ENCODE results near the gene YEATS4. TPM values are rescaled to one million over a fixed set of nuclear protein-coding genes. Genes with fewer than 3 reads are reported as not detected.

Gene YEATS4
- polyA plus RNA-seq, 3 donors: 6.6 to 20.9 (median 16.0) TPM

DNA sequence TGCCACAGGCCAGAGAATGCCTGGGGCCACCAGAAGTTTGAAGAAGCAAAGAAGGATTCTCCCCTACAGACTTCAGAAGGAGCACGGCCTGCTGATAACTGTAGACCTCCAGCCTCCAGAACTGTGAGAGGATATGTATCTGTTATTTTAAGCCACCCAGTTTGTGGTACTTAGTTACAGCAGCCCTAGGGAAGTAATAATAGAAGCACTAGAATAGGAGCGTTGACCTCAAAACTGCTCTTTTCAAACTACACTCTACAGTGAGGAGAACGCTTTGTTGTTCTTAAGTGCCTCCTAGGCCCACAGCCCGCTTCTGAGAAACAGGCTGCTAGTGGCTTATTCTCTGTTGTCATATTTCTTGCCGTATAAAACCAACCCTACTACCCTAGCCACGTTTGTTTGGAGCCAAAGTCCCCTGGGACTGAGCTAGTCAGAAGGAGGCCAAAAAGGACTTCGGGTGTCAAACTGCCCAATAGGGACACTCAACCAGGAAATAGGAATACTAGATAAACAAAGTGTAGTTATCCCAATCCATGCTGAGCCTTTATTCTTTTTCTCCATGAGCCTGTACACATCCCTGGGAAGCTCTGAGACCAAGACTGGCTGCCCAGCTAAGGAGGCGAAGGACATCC lies 72.2 kb downstream of the YEATS4 start:
- WGBS (ENCODE audit: insufficient coverage): no CpG with 5 or more reads among the region's 8 CpGs
- Histone ChIP-seq H3K27ac (ENCODE audit: low read depth in 1 of 2, low read length in 2 of 2) (no peak overlapping the region), H3K36me3 (replicated peaks in 1 of 2; ENCODE audit: control insufficient read depth in 1 of 2, insufficient read depth in 2 of 2, low read length in 2 of 2) (no peaks in the 10 kb centered on the region), H3K9ac (ENCODE audit: insufficient read depth, low read length, poor library complexity, severe bottlenecking) (no peak overlapping the region), H3K9me3 (replicated peaks in 1 of 2; ENCODE audit: control insufficient read depth in 1 of 2, insufficient read depth in 1 of 2, low read length in 2 of 2) (no peaks in the 10 kb centered on the region), H3K4me3 (replicated peaks in 1 of 3; ENCODE audit: low read depth in 2 of 3, low read length in 3 of 3) (no peak overlapping the region), H2AFZ (ENCODE audit: insufficient read depth, low read depth, low read length, poor library complexity, severe bottlenecking) (no peak overlapping the region), H3K4me2 (replicated peaks; ENCODE audit: extremely low read depth, low read length, poor library complexity, severe bottlenecking) (no peak overlapping the region), H3K27me3 (ENCODE audit: control insufficient read depth in 2 of 2, insufficient read depth in 2 of 2, low read length in 2 of 2) (no peaks in the 10 kb centered on the region), H4K20me1 (ENCODE audit: insufficient read depth, low read length) (no peaks in the 10 kb centered on the region), H3K4me1 (ENCODE audit: control insufficient read depth in 1 of 2, insufficient read depth in 2 of 2, low read length in 2 of 2) (no peaks in the 10 kb centered on the region), H3K79me2 (ENCODE audit: insufficient read depth, low read length) (no peaks in the 10 kb centered on the region)
- H3K27me3 Mint-ChIP-seq (ENCODE audit: low read depth in 3 of 3): peaks cover 0 to 4% (median 4%) of the 10 kb centered on the region in 3 donors
- intact Hi-C loops (cut with micrococcal nuclease): no loop called here
- peaks cover 0 to 3% (median 0%) of the 10 kb centered on the region in 7 donors for H3K9me3 Mint-ChIP-seq
- TF ChIP-seq, protein P1, sequence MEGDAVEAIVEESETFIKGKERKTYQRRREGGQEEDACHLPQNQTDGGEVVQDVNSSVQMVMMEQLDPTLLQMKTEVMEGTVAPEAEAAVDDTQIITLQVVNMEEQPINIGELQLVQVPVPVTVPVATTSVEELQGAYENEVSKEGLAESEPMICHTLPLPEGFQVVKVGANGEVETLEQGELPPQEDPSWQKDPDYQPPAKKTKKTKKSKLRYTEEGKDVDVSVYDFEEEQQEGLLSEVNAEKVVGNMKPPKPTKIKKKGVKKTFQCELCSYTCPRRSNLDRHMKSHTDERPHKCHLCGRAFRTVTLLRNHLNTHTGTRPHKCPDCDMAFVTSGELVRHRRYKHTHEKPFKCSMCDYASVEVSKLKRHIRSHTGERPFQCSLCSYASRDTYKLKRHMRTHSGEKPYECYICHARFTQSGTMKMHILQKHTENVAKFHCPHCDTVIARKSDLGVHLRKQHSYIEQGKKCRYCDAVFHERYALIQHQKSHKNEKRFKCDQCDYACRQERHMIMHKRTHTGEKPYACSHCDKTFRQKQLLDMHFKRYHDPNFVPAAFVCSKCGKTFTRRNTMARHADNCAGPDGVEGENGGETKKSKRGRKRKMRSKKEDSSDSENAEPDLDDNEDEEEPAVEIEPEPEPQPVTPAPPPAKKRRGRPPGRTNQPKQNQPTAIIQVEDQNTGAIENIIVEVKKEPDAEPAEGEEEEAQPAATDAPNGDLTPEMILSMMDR (IDR thresholded peaks at IDR 0.05): no peak
- no peaks in the 10 kb centered on the region for H3K36me3 Mint-ChIP-seq
- no peaks in the 10 kb centered on the region for H3K4me1 Mint-ChIP-seq
- H3K4me3 Mint-ChIP-seq: no peak overlapping the region
- H3K27ac Mint-ChIP-seq: no peak overlapping the region
- DNase-seq: no peak

DNA sequence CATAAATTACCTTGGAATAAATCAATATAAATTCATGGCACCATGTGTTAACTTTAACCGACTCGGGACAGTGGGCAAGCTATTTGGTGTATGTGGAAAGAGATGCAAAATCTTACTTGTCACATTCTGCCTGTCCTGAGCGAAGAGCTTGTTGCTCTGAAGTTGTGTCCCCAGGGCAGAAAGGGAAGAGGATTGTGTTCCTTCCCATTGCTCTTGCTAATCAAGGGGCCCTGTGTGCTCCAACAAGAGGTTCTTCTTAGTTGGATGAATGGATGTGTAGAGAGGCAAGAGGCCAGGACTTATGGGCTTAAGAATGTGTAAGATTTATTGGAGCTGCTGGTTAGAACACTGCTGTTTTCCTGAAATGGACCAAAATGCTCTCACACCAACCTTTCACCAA lies 74.1 kb downstream of the YEATS4 start:
- Histone ChIP-seq H3K4me1 (ENCODE audit: control insufficient read depth in 1 of 2, insufficient read depth in 2 of 2, low read length in 2 of 2) (no peaks in the 10 kb centered on the region), H3K4me2 (replicated peaks; ENCODE audit: extremely low read depth, low read length, poor library complexity, severe bottlenecking) (no peak overlapping the region), H3K27ac (ENCODE audit: low read depth in 1 of 2, low read length in 2 of 2) (no peak overlapping the region), H4K20me1 (ENCODE audit: insufficient read depth, low read length) (no peaks in the 10 kb centered on the region), H3K27me3 (ENCODE audit: control insufficient read depth in 2 of 2, insufficient read depth in 2 of 2, low read length in 2 of 2) (no peaks in the 10 kb centered on the region), H3K36me3 (replicated peaks in 1 of 2; ENCODE audit: control insufficient read depth in 1 of 2, insufficient read depth in 2 of 2, low read length in 2 of 2) (no peaks in the 10 kb centered on the region), H2AFZ (ENCODE audit: insufficient read depth, low read depth, low read length, poor library complexity, severe bottlenecking) (no peak overlapping the region), H3K9me3 (replicated peaks in 1 of 2; ENCODE audit: control insufficient read depth in 1 of 2, insufficient read depth in 1 of 2, low read length in 2 of 2) (no peaks in the 10 kb centered on the region), H3K79me2 (ENCODE audit: insufficient read depth, low read length) (no peaks in the 10 kb centered on the region), H3K9ac (ENCODE audit: insufficient read depth, low read length, poor library complexity, severe bottlenecking) (no peak overlapping the region), H3K4me3 (replicated peaks in 1 of 3; ENCODE audit: low read depth in 2 of 3, low read length in 3 of 3) (no peak overlapping the region)
- H3K4me3 Mint-ChIP-seq: no peak overlapping the region
- DNase-seq: no peak
- no peaks in the 10 kb centered on the region for H3K4me1 Mint-ChIP-seq
- intact Hi-C loops (cut with micrococcal nuclease): no loop called here
- WGBS (ENCODE audit: insufficient coverage): no CpG with 5 or more reads among the region's 3 CpGs
- no peaks in the 10 kb centered on the region for H3K9me3 Mint-ChIP-seq
- no peaks in the 10 kb centered on the region for H3K36me3 Mint-ChIP-seq
- peaks cover 0 to 4% (median 3%) of the 10 kb centered on the region in 3 donors for H3K27me3 Mint-ChIP-seq (ENCODE audit: low read depth in 3 of 3)
- H3K27ac Mint-ChIP-seq: no peak overlapping the region
- TF ChIP-seq, protein P1 (IDR thresholded peaks at IDR 0.05): no peak
